GM10847 (cell line): ENCODE results near the gene CCDC82.

Source experiments
- POLR2A ChIP-seq: IDR thresholded peaks from 2 replicates; pipeline ENCODE4 v1.6.1; 2011; ENCODE audit not compliant: insufficient read length; ENCODE audit errors: extremely low read depth

Gene CCDC82

GRCh38 chr11:96318850-96319249, 70.9 kb downstream of the CCDC82 start:
- no peak for TF ChIP-seq POLR2A

GRCh38 chr11:96318399-96318798, 71.3 kb downstream of the CCDC82 start:
- TF ChIP-seq POLR2A = no peak

GRCh38 chr11:96317985-96318384, 71.7 kb downstream of the CCDC82 start:
- TF ChIP-seq POLR2A = no peak

- TF ChIP-seq POLR2A = no peak
Measured at GRCh38 chr11:96317571-96317970, 72.1 kb downstream of the CCDC82 start.

- TF ChIP-seq POLR2A = no peak
Measured at GRCh38 chr11:96316869-96317268, 72.8 kb downstream of the CCDC82 start.

GRCh38 chr11:96315476-96315875, 74.2 kb downstream of the CCDC82 start:
- TF ChIP-seq POLR2A = no peak

GRCh38 chr11:96314326-96315020, 75.2 kb downstream of the CCDC82 start:
- TF ChIP-seq POLR2A = no peak

- TF ChIP-seq POLR2A = no peak
Measured at GRCh38 chr11:96313163-96313562, 76.5 kb downstream of the CCDC82 start.

- no peak for TF ChIP-seq POLR2A
Measured at GRCh38 chr11:96311120-96311568, 78.6 kb downstream of the CCDC82 start.

- TF ChIP-seq POLR2A = no peak
Measured at GRCh38 chr11:96310236-96310635, 79.5 kb downstream of the CCDC82 start.

- no peak for TF ChIP-seq POLR2A
Measured at GRCh38 chr11:96309643-96310017, 80.1 kb downstream of the CCDC82 start.

- TF ChIP-seq POLR2A = no peak
Measured at GRCh38 chr11:96309016-96309642, 80.6 kb downstream of the CCDC82 start.

- TF ChIP-seq POLR2A = no peak
Measured at GRCh38 chr11:96307776-96308140, 82.0 kb downstream of the CCDC82 start.

GRCh38 chr11:96306933-96307775, 82.6 kb downstream of the CCDC82 start:
- no peak for TF ChIP-seq POLR2A

GRCh38 chr11:96306600-96306932, 83.1 kb downstream of the CCDC82 start:
- no peak for TF ChIP-seq POLR2A

- no peak for TF ChIP-seq POLR2A
Measured at GRCh38 chr11:96306071-96306470, 83.6 kb downstream of the CCDC82 start.
